WTC11 (cell line): ENCODE data around the gene SPOCK1.

ENCODE experiments used
- ZNF532 ChIP-seq: fragments of 250-450 bp; sonication (Bioruptor Pico); IDR thresholded peaks from 2 replicates; pipeline ENCODE4 v1.9.0; 2021; ENCODE audit warnings: mild to moderate bottlenecking, borderline replicate concordance
- TF ChIP-seq, protein P1 (sequence below): sonication (generic); formaldehyde crosslinking; IDR thresholded peaks from 2 replicates; pipeline ENCODE4 v1.8.1; 2023; ENCODE audit warnings: mild to moderate bottlenecking, missing genetic modification reagents

DNA sequence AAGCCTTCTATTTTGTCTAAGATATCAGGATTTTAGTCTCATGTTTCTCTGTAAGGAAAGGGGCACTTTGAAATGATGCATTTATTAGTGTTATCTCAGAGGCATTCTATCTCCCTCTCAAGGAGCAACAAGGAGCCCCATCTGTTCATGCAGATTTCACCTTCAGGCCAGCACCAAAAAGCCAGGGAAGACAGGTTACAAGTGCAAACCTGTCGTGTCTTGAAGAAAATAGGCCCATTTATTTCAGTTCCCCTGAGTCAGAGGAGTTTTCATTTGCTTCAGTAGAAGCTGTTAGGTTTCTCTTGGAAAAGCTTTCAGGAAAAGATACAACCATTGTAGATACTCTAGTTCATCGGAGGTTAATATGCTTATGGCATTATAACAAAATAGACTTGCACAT is 97.2 kb downstream of the SPOCK1 start:
- TF ChIP-seq, protein P1, sequence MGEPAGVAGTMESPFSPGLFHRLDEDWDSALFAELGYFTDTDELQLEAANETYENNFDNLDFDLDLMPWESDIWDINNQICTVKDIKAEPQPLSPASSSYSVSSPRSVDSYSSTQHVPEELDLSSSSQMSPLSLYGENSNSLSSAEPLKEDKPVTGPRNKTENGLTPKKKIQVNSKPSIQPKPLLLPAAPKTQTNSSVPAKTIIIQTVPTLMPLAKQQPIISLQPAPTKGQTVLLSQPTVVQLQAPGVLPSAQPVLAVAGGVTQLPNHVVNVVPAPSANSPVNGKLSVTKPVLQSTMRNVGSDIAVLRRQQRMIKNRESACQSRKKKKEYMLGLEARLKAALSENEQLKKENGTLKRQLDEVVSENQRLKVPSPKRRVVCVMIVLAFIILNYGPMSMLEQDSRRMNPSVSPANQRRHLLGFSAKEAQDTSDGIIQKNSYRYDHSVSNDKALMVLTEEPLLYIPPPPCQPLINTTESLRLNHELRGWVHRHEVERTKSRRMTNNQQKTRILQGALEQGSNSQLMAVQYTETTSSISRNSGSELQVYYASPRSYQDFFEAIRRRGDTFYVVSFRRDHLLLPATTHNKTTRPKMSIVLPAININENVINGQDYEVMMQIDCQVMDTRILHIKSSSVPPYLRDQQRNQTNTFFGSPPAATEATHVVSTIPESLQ, result no peak
- TF ChIP-seq ZNF532, result no peak
